GM21737 (cell line): Measurements from ENCODE around the gene ATF1.

Experiments
- ATAC-seq: cut with Tn5 transposase; IDR thresholded peaks from one replicate; pipeline ENCODE4 v1.9.1; 2021; ENCODE audit warnings: mild to moderate bottlenecking, moderate library complexity; ENCODE audit not compliant: unreplicated experiment

ATF1 gene

GRCh38 chr12:50763639-50764285 lies at the start of gene ATF1:
Gene ATF1 (plus strand): TSS chr12:50764101. CDS start chr12:50780146, 16,045 bp downstream.
- peak; percentile 73 for ATAC-seq

GRCh38 chr12:50715174-50715573 lies 48.7 kb upstream of the ATF1 start:
- ATAC-seq: no peak

GRCh38 chr12:50718760-50719159 lies 45.1 kb upstream of the ATF1 start:
- no peak for ATAC-seq

- ATAC-seq: no peak
Observed at GRCh38 chr12:50720085-50720484, 43.8 kb upstream of the ATF1 start.

GRCh38 chr12:50720501-50720900 lies 43.4 kb upstream of the ATF1 start:
- no peak for ATAC-seq

- no peak for ATAC-seq
Observed at GRCh38 chr12:50723865-50724264, 40.0 kb upstream of the ATF1 start.

GRCh38 chr12:50725011-50725942 lies 38.6 kb upstream of the ATF1 start:
- ATAC-seq: no peak

- ATAC-seq: no peak
Observed at GRCh38 chr12:50727466-50727865, 36.4 kb upstream of the ATF1 start.

GRCh38 chr12:50728417-50728816 lies 35.5 kb upstream of the ATF1 start:
- no peak for ATAC-seq

- no peak for ATAC-seq
Observed at GRCh38 chr12:50728841-50729240, 35.1 kb upstream of the ATF1 start.

GRCh38 chr12:50732591-50732990 lies 31.3 kb upstream of the ATF1 start:
- no peak for ATAC-seq

- no peak for ATAC-seq
Observed at GRCh38 chr12:50733706-50734105, 30.2 kb upstream of the ATF1 start.

- ATAC-seq: no peak
Observed at GRCh38 chr12:50734409-50735263, 29.3 kb upstream of the ATF1 start.

GRCh38 chr12:50739611-50740010 lies 24.3 kb upstream of the ATF1 start:
- ATAC-seq: no peak

GRCh38 chr12:50740307-50740706 lies 23.6 kb upstream of the ATF1 start:
- no peak for ATAC-seq

- ATAC-seq: no peak
Observed at GRCh38 chr12:50742776-50743175, 21.1 kb upstream of the ATF1 start.

GRCh38 chr12:50745861-50746260 lies 18.0 kb upstream of the ATF1 start:
- no peak for ATAC-seq

GRCh38 chr12:50746431-50746830 lies 17.5 kb upstream of the ATF1 start:
- ATAC-seq: no peak

GRCh38 chr12:50747817-50748216 lies 16.1 kb upstream of the ATF1 start:
- no peak for ATAC-seq

- ATAC-seq: no peak
Observed at GRCh38 chr12:50749459-50749882, 14.4 kb upstream of the ATF1 start.

- no peak for ATAC-seq
Observed at GRCh38 chr12:50750366-50750765, 13.5 kb upstream of the ATF1 start.
